HEK293 (cell line): ENCODE measurements around the gene OR4Q2.

Source experiments
- BCL11A ChIP-seq: fragments of 450-650 bp; formaldehyde crosslinking; IDR thresholded peaks from 2 replicates; pipeline ENCODE4 v1.5.1; 2016; ENCODE audit warnings: low read depth, missing biosample characterization, missing genetic modification characterization
- IKZF3 ChIP-seq: fragments of 450-650 bp; IDR thresholded peaks from 2 replicates; pipeline ENCODE4 v1.5.0; 2018; ENCODE audit warnings: missing biosample characterization, mild to moderate bottlenecking, missing genetic modification characterization, moderate library complexity
- MZF1 ChIP-seq: fragments of 450-650 bp; formaldehyde crosslinking; IDR thresholded peaks from 2 replicates; pipeline ENCODE4 v1.5.1; 2017; ENCODE audit warnings: missing biosample characterization, missing genetic modification characterization, borderline replicate concordance
- ZBTB7A ChIP-seq: fragments of 450-650 bp; formaldehyde crosslinking; IDR thresholded peaks from 2 replicates; pipeline ENCODE4 v1.5.1; 2016; ENCODE audit warnings: low read depth, missing biosample characterization, missing genetic modification characterization
- ZNF140 ChIP-seq: fragments of 450-650 bp; formaldehyde crosslinking; IDR thresholded peaks from 2 replicates; pipeline ENCODE4 v1.5.1; 2016; ENCODE audit warnings: missing biosample characterization, missing genetic modification characterization
- ZNF274 ChIP-seq, 2 experiments: fragments of 200-500 bp in 1 of 2; fragments of 450-650 bp in 1 of 2; sonication (Bioruptor generic) in 1 of 2; formaldehyde crosslinking in 1 of 2; IDR thresholded peaks; 2 replicates each; pipeline versions ENCODE4 v1.5.1 to v1.6.1; 2014 to 2016; ENCODE audit warnings: borderline replicate concordance in 1 of 2, inconsistent platforms in 1 of 2, low read length in 1 of 2, missing biosample characterization in 1 of 2, missing genetic modification characterization in 1 of 2
- ZNF664 ChIP-seq: fragments of 450-650 bp; formaldehyde crosslinking; IDR thresholded peaks from 2 replicates; pipeline ENCODE4 v1.5.1; 2016; ENCODE audit warnings: missing biosample characterization, missing genetic modification characterization
- TF ChIP-seq, protein P1 (sequence below): fragments of 450-650 bp; formaldehyde crosslinking; IDR thresholded peaks from 2 replicates; pipeline ENCODE4 v1.5.1; 2016; ENCODE audit warnings: missing biosample characterization, missing genetic modification characterization
- TF ChIP-seq, protein P2 (sequence below): sonication (generic); formaldehyde crosslinking; IDR thresholded peaks from 2 replicates; pipeline ENCODE4 v1.8.1; 2022; ENCODE audit warnings: mild to moderate bottlenecking, moderate library complexity, missing genetic modification reagents
- TF ChIP-seq, protein P3 (sequence below): fragments of 450-650 bp; formaldehyde crosslinking; IDR thresholded peaks from 2 replicates; pipeline ENCODE4; 2016; ENCODE audit warnings: missing biosample characterization, missing genetic modification characterization
- TF ChIP-seq, protein P4 (sequence below): fragments of 450-650 bp; formaldehyde crosslinking; IDR thresholded peaks from 2 replicates; pipeline ENCODE4 v1.5.1; 2016; ENCODE audit warnings: missing biosample characterization, missing genetic modification characterization
- TF ChIP-seq, protein P5 (sequence below): fragments of 450-650 bp; IDR thresholded peaks from 2 replicates; pipeline ENCODE4 v1.5.1; 2018; ENCODE audit warnings: missing biosample characterization, missing genetic modification characterization

DNA sequence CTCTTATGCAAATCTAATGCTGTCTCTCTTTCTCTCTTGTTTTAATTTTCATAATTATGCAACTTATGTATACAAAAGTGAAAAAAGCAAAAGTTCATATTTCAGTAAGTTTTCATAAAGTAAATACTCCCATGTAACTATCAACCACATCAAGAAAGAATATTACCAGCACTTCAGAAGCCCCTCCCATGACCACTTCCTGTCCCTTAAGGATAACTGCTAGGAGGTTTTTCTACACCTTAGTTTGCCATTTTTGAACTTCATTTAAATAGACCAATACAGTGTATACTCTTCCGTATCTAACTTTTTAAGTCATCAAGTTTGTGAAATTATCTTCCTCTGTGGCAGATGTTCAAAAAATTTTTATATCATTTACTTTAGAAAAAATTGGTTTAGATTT, 27.1 kb upstream of the OR4Q2 start:
- no peak for TF ChIP-seq ZBTB7A (tag by site-specific recombination)
- TF ChIP-seq, protein P1, sequence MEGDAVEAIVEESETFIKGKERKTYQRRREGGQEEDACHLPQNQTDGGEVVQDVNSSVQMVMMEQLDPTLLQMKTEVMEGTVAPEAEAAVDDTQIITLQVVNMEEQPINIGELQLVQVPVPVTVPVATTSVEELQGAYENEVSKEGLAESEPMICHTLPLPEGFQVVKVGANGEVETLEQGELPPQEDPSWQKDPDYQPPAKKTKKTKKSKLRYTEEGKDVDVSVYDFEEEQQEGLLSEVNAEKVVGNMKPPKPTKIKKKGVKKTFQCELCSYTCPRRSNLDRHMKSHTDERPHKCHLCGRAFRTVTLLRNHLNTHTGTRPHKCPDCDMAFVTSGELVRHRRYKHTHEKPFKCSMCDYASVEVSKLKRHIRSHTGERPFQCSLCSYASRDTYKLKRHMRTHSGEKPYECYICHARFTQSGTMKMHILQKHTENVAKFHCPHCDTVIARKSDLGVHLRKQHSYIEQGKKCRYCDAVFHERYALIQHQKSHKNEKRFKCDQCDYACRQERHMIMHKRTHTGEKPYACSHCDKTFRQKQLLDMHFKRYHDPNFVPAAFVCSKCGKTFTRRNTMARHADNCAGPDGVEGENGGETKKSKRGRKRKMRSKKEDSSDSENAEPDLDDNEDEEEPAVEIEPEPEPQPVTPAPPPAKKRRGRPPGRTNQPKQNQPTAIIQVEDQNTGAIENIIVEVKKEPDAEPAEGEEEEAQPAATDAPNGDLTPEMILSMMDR (tag by site-specific recombination): no peak
- no peak for TF ChIP-seq ZNF274 (IDR thresholded peaks at IDR 0.05; ENCODE audit: low read length)
- no peak for TF ChIP-seq ZNF274 (tag by site-specific recombination; IDR thresholded peaks at IDR 0.05; ENCODE audit: borderline replicate concordance)
- TF ChIP-seq, protein P2, sequence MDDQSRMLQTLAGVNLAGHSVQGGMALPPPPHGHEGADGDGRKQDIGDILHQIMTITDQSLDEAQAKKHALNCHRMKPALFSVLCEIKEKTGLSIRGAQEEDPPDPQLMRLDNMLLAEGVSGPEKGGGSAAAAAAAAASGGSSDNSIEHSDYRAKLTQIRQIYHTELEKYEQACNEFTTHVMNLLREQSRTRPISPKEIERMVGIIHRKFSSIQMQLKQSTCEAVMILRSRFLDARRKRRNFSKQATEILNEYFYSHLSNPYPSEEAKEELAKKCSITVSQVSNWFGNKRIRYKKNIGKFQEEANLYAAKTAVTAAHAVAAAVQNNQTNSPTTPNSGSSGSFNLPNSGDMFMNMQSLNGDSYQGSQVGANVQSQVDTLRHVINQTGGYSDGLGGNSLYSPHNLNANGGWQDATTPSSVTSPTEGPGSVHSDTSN (CRISPR knock-in tag): no peak
- TF ChIP-seq IKZF3: no peak
- TF ChIP-seq, protein P3, sequence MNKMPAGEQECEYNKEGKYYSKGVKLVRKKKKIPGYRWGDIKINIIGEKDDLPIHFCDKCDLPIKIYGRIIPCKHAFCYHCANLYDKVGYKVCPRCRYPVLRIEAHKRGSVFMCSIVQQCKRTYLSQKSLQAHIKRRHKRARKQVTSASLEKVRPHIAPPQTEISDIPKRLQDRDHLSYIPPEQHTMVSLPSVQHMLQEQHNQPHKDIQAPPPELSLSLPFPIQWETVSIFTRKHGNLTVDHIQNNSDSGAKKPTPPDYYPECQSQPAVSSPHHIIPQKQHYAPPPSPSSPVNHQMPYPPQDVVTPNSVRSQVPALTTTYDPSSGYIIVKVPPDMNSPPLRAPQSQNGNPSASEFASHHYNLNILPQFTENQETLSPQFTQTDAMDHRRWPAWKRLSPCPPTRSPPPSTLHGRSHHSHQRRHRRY: no peak
- TF ChIP-seq, protein P4, sequence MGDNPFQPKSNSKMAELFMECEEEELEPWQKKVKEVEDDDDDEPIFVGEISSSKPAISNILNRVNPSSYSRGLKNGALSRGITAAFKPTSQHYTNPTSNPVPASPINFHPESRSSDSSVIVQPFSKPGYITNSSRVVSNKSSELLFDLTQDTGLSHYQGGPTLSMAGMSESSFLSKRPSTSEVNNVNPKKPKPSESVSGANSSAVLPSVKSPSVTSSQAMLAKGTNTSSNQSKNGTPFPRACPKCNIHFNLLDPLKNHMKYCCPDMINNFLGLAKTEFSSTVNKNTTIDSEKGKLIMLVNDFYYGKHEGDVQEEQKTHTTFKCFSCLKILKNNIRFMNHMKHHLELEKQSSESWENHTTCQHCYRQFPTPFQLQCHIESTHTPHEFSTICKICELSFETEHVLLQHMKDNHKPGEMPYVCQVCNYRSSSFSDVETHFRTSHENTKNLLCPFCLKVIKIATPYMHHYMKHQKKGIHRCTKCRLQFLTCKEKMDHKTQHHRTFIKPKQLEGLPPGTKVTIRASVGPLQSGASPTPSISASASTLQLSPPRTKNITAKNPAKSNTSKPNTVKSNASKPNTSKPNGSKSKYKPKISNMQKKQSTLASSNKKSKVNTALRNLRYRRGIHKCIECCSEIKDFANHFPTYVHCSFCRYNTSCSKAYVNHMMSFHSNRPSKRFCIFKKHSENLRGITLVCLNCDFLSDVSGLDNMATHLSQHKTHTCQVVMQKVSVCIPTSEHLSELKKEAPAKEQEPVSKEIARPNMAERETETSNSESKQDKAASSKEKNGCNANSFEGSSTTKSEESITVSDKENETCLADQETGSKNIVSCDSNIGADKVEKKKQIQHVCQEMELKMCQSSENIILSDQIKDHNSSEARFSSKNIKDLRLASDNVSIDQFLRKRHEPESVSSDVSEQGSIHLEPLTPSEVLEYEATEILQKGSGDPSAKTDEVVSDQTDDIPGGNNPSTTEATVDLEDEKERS: no peak
- TF ChIP-seq BCL11A (tag by site-specific recombination): no peak
- no peak for TF ChIP-seq ZNF664 (tag by site-specific recombination)
- TF ChIP-seq ZNF140: no peak
- no peak for TF ChIP-seq MZF1 (tag by site-specific recombination)
- TF ChIP-seq, protein P5, sequence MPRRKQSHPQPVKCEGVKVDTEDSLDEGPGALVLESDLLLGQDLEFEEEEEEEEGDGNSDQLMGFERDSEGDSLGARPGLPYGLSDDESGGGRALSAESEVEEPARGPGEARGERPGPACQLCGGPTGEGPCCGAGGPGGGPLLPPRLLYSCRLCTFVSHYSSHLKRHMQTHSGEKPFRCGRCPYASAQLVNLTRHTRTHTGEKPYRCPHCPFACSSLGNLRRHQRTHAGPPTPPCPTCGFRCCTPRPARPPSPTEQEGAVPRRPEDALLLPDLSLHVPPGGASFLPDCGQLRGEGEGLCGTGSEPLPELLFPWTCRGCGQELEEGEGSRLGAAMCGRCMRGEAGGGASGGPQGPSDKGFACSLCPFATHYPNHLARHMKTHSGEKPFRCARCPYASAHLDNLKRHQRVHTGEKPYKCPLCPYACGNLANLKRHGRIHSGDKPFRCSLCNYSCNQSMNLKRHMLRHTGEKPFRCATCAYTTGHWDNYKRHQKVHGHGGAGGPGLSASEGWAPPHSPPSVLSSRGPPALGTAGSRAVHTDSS (tag by site-specific recombination): no peak
